Measurements from ENCODE around the gene PIGU. TPM values are rescaled to one million over a fixed set of nuclear protein-coding genes. Genes with fewer than 3 reads are reported as not detected.

PIGU gene
- polyA plus RNA-seq, 1 experiment = 35.2 TPM

DNA sequence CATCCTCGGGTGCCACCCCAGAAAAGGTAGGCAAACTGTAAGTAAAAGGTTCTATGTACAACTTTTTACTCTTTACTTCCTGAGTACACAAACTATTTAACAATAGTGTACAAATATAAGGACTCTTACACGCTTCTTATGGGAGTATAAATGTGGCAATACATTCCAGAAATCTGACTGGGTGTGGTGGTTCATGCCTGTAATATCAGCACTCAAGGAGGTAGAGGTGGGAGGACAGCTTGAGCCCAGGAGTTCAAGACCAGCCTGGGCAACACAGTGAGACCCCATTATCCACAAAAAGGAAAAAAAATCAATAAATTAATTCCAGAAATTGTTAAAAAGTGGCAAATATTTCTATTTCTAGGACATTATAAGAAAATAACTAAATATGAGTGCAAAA, 48.9 kb downstream of the PIGU start:
- POLR2A ChIA-PET = no interaction called here
- DNase-seq (ENCODE audit: low read depth) = no peak
- H3K36me3 ChIP-seq (ENCODE audit: control insufficient read depth, insufficient read depth, low read length) = no peaks in the 10 kb centered on the region; the same call in 1 of the 2 replicates
- H3K4me3 ChIP-seq (ENCODE audit: low read depth, low read length) = no peak overlapping the region
- no peaks in the 10 kb centered on the region for H3K27me3 ChIP-seq (ENCODE audit: control insufficient read depth, insufficient read depth, low read length)
- TF ChIP-seq CTCF (IDR thresholded peaks at IDR 0.05; ENCODE audit: insufficient read depth, low read depth, low read length) = no peak
- CTCF ChIA-PET = no interaction called here

DNA sequence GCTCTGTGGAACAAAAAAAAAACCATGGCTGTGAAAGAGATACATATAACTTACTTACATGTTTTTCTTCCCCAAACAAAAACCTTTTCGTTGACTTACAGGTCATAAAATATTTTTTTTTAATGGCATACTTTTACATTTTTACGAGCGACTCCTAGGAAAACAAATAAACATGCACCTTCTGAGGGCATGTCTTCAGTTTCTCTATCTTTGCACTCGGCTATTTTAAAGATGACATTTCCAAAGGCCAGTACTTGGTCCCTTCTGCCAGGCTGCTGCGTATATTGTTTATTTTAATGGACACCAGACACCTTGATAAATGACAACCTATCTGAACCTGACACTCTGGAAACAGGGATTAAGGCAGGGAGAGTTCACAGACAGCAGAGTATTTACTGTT, 49.4 kb downstream of the PIGU start:
- Histone ChIP-seq H3K36me3 (ENCODE audit: control insufficient read depth, insufficient read depth, low read length) (no peaks in the 10 kb centered on the region), H3K27me3 (ENCODE audit: control insufficient read depth, insufficient read depth, low read length) (no peaks in the 10 kb centered on the region), H3K4me3 (ENCODE audit: low read depth, low read length) (no peak overlapping the region)
- ChIA-PET POLR2A (no interaction called here), CTCF (no interaction called here)
- no peak for TF ChIP-seq CTCF (IDR thresholded peaks at IDR 0.05; ENCODE audit: insufficient read depth, low read depth, low read length)
- DNase-seq (ENCODE audit: low read depth) = no peak

DNA sequence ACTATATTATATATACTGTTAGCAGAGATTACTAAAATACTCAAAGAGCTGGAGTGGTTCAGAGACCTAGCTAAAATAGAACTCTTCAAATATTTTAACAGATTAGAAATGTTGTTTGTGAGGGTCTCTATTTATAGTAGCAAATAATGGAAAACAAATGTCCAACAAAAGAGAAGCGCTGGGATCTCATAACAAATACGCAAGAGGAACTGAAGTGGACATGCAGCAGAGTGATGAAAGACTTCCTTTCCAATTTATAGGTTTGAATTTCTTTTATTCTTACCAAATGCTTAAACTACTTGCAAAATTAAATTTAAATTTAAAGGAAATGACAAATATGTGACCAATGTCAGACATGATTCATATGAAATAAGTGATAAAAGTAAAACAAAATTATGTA, 49.9 kb downstream of the PIGU start:
- Histone ChIP-seq H3K4me3 (ENCODE audit: low read depth, low read length) (no peak overlapping the region), H3K36me3 (ENCODE audit: control insufficient read depth, insufficient read depth, low read length) (no peaks in the 10 kb centered on the region), H3K27me3 (ENCODE audit: control insufficient read depth, insufficient read depth, low read length) (no peaks in the 10 kb centered on the region)
- ChIA-PET CTCF (no interaction called here), POLR2A (no interaction called here)
- no peak for DNase-seq (ENCODE audit: low read depth)
- no peak for TF ChIP-seq CTCF (IDR thresholded peaks at IDR 0.05; ENCODE audit: insufficient read depth, low read depth, low read length)

- no peaks in the 10 kb centered on the region for H3K27me3 ChIP-seq (ENCODE audit: control insufficient read depth, insufficient read depth, low read length)
- DNase-seq (ENCODE audit: low read depth) = no peak
- ChIA-PET CTCF (no interaction called here), POLR2A (no interaction called here)
- H3K4me3 ChIP-seq (ENCODE audit: low read depth, low read length) = no peak overlapping the region
- H3K36me3 ChIP-seq (ENCODE audit: control insufficient read depth, insufficient read depth, low read length) = no peaks in the 10 kb centered on the region; the same call in none of the 2 replicates
- no peak for TF ChIP-seq CTCF (IDR thresholded peaks at IDR 0.05; ENCODE audit: insufficient read depth, low read depth, low read length)
Observed at GRCh38 chr20:34624629-34625028, 52.3 kb downstream of the PIGU start.

DNA sequence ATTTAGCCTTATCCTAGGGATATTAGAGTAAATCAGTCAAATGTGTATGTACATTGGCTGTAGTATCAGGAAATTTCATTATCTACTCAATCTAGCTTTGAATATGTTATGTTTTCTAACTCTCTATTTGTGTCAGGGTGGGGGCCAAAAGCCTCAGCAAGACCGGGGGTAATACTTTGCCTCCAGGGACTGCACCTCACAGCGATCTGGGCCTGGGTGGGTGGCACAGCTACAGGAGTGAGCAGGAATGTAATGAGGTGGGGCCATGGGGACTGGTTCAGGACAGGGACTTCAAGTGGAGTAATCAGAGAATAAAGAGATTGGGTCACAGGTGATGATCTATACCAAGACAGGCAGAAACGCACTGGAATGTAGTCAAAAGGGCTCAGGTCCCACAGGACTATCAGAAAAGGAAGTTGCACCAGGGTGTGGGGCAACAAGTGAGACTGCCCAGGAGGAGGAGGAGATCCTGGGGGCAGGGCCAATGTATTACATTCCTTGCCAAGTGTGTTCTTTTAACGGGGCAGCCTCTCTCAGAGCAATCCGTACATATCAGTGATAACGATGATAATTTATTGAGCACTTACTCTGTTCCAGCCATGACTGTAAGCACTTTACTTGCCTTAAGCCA, 54.0 kb downstream of the PIGU start:
- Histone ChIP-seq H3K36me3 (ENCODE audit: control insufficient read depth, insufficient read depth, low read length) (no peaks in the 10 kb centered on the region; the same call in none of the 2 replicates), H3K27me3 (ENCODE audit: control insufficient read depth, insufficient read depth, low read length) (no peaks in the 10 kb centered on the region), H3K4me3 (ENCODE audit: low read depth, low read length) (no peak overlapping the region)
- ChIA-PET POLR2A (no interaction called here), CTCF (interaction anchor here (1.2 kb wide), 1 partner anchor 85 kb away, joined by 3 read pairs; no protein-coding TSS in a partner anchor)
- TF ChIP-seq CTCF (IDR thresholded peaks at IDR 0.05; ENCODE audit: insufficient read depth, low read depth, low read length) = no peak
- no peak for DNase-seq (ENCODE audit: low read depth)
